HL-60 (cell line): ENCODE results near the gene MRGPRX2.

Experiments used
- DNase-seq, 2 experiments: peaks; one replicate each; pipeline ENCODE4 v3.0.0-alpha.2; 2010 to 2020; ENCODE audit warnings: low read depth in 1 of 2, low spot score in 1 of 2
- H3K27ac ChIP-seq: fragments of 250-450 bp; sonication (Bioruptor Pico); replicated peaks from 2 replicates; pipeline ENCODE4 v1.5.1; 2020; ENCODE audit warnings: mild to moderate bottlenecking, moderate library complexity
- H3K27me3 ChIP-seq: fragments of 250-450 bp; sonication (Bioruptor Pico); 2 replicates; pipeline ENCODE4 v1.5.1; 2021; ENCODE audit warnings: mild to moderate bottlenecking, moderate library complexity; ENCODE audit not compliant: insufficient read depth, poor library complexity, severe bottlenecking
- H3K4me3 ChIP-seq: replicated peaks from 2 replicates; pipeline ENCODE4 v1.5.1; 2011; ENCODE audit warnings: mild to moderate bottlenecking, control low read depth, low read length; ENCODE audit not compliant: insufficient read depth
- CTCF ChIP-seq: IDR thresholded peaks from one replicate; pipeline ENCODE4 v1.5.1; 2011; ENCODE audit warnings: low read length, control low read depth, inconsistent platforms; ENCODE audit not compliant: insufficient read depth
- GABPA ChIP-seq: IDR thresholded peaks from 2 replicates; pipeline ENCODE4 v1.6.1; 2012; ENCODE audit warnings: low read depth
- POLR2AphosphoS5 ChIP-seq: IDR thresholded peaks from 2 replicates; pipeline ENCODE4 v1.6.1; 2012; ENCODE audit warnings: low read depth
- REST ChIP-seq: IDR thresholded peaks from 2 replicates; pipeline ENCODE4 v1.6.1; 2012; ENCODE audit warnings: low read depth; ENCODE audit not compliant: insufficient replicate concordance
- SPI1 ChIP-seq: IDR thresholded peaks from 2 replicates; pipeline ENCODE4 v1.6.1; 2012; ENCODE audit warnings: low read depth, mild to moderate bottlenecking, borderline replicate concordance
- long read RNA-seq: library from polyadenylated mRNA; unstranded; transcript quantifications from one replicate; pipeline ENCODE4 v2.0.0, GENCODE V29; 2020

MRGPRX2 gene
- long read RNA-seq = 0 reads

GRCh38 chr11:19060629-19061028, at the start of gene MRGPRX2:
MRGPRX2 (minus strand) TSS chr11:19060717; CDS start chr11:19056402, 4,315 bp downstream.
- TF ChIP-seq REST = no peak
- no peak for TF ChIP-seq GABPA
- no peak for TF ChIP-seq SPI1
- no peak for TF ChIP-seq CTCF
- no peak for TF ChIP-seq POLR2AphosphoS5
- no peak within 1 kb of the TSS for H3K27ac ChIP-seq

GRCh38 chr11:19110295-19110694, 49.8 kb upstream of the MRGPRX2 start:
- no peak overlapping the region for H3K27ac ChIP-seq
- H3K27me3 ChIP-seq = no peaks in the 10 kb centered on the region
- H3K4me3 ChIP-seq = no peak overlapping the region
- DNase-seq = no peak
- TF ChIP-seq SPI1 (no peak), POLR2AphosphoS5 (no peak), REST (no peak), GABPA (no peak), CTCF (no peak)

More at GRCh38 chr11:19060629-19061028, at the start of gene MRGPRX2:
- no peak within 1 kb of the TSS for H3K4me3 ChIP-seq
- no peak for DNase-seq
- no peaks in the 10 kb centered on the region for H3K27me3 ChIP-seq

- H3K4me3 ChIP-seq = no peak overlapping the region
- TF ChIP-seq POLR2AphosphoS5 = no peak
- TF ChIP-seq SPI1 = no peak
- TF ChIP-seq REST = no peak
- TF ChIP-seq CTCF = no peak
- no peak for TF ChIP-seq GABPA
These were observed 46.6 kb upstream of the MRGPRX2 start for GRCh38 chr11:19107125-19107524.

More at GRCh38 chr11:19107125-19107524, 46.6 kb upstream of the MRGPRX2 start:
- Histone ChIP-seq H3K27ac (no peak overlapping the region), H3K27me3 (no peaks in the 10 kb centered on the region)
- no peak for DNase-seq
